Keratinocyte (primary cell): ENCODE data around the gene TEX26.

Experiments used
- EZH2 ChIP-seq: IDR thresholded peaks from one replicate; pipeline ENCODE4 v1.6.1; 2012; ENCODE audit warnings: inconsistent platforms, mild to moderate bottlenecking, low read length, moderate library complexity
- TF ChIP-seq, protein P1 (sequence below), 3 experiments: IDR thresholded peaks in 1 of 3; conservative IDR thresholded peaks in 1 of 3; optimal IDR thresholded peaks in 1 of 3; 2 replicates in 2 of 3; 3 replicates in 1 of 3; pipeline versions ENCODE3 to v1.5.1; 2011; ENCODE audit warnings: low read length in 3 of 3, mild to moderate bottlenecking in 3 of 3, moderate library complexity in 2 of 3, control low read depth in 1 of 3, inconsistent platforms in 1 of 3; ENCODE audit not compliant: insufficient read depth in 2 of 3; ENCODE audit errors: extremely low read depth in 1 of 3

DNA sequence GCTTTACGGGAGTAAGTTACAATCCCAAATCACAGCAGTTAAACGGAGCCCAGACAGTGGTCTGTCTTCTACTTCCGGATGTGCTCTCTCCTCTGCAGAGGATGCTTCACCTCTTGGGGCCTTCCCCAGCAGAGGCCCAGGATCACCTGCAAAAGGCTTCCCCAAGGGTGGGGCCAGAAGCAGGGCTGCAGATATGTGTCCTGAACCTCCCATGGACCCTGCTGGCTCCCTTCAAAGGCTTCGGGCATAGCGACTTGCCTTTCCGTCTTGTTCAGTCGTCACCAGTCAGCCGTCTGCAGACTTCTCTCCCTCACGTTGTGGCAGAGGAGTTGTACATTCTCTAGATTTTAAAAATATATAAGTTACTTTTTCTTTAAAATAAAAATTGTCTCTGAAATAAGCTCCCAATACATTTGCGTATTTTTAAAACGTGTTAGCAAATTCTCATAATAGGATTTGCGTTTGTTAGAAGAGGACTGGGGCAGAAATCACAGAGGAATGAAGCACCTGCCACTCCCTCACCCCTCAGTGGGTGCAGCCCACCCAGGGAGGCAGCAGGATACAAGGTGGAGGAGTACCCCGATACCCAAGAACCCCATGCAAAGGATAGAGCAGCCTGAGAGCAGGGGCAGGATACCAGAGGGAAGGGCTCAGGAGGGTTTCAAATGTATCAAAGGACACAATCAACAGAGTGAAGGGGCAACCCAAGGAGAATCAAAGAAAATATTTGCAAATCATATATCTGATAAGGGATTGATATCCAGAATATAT lies 49.3 kb upstream of the TEX26 start:
- TF ChIP-seq, protein P1, sequence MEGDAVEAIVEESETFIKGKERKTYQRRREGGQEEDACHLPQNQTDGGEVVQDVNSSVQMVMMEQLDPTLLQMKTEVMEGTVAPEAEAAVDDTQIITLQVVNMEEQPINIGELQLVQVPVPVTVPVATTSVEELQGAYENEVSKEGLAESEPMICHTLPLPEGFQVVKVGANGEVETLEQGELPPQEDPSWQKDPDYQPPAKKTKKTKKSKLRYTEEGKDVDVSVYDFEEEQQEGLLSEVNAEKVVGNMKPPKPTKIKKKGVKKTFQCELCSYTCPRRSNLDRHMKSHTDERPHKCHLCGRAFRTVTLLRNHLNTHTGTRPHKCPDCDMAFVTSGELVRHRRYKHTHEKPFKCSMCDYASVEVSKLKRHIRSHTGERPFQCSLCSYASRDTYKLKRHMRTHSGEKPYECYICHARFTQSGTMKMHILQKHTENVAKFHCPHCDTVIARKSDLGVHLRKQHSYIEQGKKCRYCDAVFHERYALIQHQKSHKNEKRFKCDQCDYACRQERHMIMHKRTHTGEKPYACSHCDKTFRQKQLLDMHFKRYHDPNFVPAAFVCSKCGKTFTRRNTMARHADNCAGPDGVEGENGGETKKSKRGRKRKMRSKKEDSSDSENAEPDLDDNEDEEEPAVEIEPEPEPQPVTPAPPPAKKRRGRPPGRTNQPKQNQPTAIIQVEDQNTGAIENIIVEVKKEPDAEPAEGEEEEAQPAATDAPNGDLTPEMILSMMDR (optimal IDR thresholded peaks at IDR 0.05 in 1 of 3, IDR thresholded peaks at IDR 0.05 in 1 of 3, conservative IDR thresholded peaks at IDR 0.05 in 1 of 3; ENCODE audit: extremely low read depth in 1 of 3, insufficient read depth in 2 of 3, low read length in 3 of 3): no peak
- TF ChIP-seq EZH2: no peak
